GM21423 (cell line): Measurements from ENCODE around the gene SCAF8.

Source experiments
- ATAC-seq: cut with Tn5 transposase; IDR thresholded peaks from one replicate; pipeline ENCODE4 v1.9.1; 2021; ENCODE audit warnings: mild to moderate bottlenecking, moderate library complexity; ENCODE audit not compliant: unreplicated experiment

The SCAF8 gene

DNA sequence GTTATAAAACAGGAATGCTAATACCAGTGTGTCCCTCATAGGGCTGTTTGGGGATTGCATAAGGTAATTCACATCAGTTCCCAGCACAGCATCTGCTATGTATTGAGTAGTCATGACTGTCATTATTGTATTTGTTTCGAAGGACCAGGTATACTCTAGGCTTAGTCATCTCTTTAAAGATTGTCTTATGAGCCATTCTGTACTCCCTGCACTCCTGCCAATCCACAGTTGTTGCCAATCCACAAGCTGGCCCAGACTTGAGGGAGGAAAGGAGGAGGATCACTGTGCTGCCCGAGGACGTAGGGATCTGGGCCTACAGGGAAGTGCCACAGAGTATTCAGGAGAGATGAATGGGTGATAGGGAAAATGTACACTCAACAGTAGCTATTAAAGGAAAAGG lies 148.9 kb downstream of the SCAF8 start:
- no peak for ATAC-seq
